ENCODE data around the gene KDM6B.

- no peak for TF ChIP-seq EZH2 (IDR thresholded peaks at IDR 0.05; ENCODE audit: low read depth)
- no peak for TF ChIP-seq CTCF (conservative IDR thresholded peaks at IDR 0.05)
Observed at GRCh38 chr17:7825206-7825990, 8.6 kb upstream of the KDM6B start.

All from PC-9 (cell line).